Measurements from ENCODE around the gene CHERP.
"Not testable (repeated sequence)": the region's sequence is repeated elsewhere in the genome, so short reads cannot be mapped to it uniquely, and the experiment has no call there.

The CHERP gene

DNA sequence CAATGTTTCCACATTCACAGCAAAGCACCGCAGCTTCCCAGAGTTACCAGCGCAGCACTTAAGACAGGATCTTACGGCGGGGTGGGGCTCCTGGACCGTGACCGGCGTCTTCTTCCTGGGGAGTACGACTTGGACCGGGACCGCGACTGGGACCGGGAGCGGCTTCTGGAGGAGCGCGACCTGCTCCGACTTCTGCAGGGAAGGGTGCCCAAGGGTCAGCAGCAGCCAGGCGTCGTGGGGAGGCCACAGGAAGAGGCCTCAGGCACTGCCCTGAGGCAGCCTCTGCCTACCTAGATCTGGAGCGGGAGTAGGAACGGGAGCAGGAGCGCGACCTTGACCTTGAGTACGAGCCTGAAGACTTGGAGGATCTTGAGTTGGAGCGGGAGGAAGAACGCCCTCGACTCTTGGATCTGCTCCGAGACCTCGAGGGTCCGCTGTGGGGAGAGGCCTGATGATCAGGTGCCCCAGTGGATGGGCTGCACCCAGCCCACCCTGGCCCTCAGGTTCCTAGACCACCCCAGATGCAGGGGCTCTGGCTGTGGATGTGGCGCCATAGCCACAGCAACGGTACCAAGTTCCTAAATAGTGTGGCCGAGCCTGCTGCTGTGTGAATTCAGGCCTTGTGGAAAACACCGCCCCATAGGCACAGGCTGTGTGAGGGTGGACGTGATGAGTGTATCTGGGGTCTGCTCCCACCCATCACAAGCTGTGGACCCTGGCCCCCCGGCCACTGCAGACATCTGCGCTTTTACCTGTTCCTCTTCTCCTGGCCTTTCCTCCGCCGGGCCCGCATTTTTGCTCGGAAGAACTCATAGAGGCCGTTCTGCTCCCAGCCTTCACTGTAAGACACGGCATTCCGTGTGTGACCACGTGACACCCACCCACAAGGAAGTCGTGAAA is 21.9 kb downstream of the CHERP start:
- no peak for DNase-seq (ENCODE audit: low spot score)

DNA sequence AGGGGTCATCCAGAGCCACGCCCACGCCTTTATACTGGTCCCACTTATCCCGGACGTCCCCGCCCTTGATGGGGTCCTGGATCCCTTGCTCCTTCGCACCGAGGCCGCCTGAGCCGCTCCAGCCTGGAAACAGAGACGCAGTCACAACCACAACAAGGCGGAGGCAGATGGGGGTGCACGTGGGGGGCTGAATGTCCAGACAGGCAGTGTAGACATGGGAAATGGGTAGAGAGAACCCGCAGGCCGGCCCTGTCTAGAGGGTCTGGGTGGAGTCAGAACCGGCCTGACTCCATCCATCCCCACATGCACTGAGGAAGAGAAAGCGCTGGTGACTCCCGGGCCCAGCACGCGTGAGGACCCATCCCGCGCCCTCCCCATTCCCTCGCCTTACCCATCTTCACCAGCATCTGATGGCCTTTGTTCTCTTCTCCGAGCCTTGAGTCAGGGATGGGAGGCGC is 23.0 kb downstream of the CHERP start:
- DNase-seq (ENCODE audit: low spot score): peak; percentile 32

DNA sequence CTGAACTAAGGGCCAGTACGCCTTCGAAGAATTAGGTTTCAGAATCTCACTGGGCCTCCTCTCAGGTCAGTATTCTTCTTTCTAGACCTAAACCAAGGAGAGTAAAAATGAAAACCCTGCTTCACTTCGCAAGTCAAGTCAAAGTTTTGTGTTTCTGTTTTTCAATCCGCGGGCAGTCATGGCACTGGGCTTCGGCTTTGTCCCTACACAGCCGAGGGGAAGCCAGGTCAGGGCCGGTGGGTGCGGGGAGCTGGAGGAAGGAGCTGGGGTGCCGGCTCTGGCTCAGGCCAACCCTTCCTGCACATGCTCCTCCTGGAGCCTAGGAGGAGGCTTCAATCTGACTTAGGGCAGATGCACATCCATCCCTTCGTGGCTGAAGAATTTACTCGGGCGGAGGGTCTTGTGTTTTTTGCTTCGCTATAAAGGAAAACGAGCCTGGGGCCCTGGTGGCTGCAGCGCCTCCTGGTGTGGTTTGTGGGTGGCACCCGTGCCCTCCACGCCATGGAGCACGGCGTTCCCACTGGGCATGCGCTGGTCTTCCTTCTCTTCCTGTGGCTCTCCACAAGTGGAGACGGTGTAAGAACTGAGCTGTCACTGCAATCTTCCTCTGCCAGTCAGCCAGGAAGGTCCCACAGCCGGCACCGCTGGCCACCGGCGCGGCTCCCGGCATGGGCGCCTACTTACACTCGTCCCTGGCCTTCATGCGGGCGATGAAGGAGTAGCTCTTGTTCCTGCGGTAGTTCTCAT is 23.6 kb downstream of the CHERP start:
- DNase-seq (ENCODE audit: low spot score): peak; percentile 58

DNA sequence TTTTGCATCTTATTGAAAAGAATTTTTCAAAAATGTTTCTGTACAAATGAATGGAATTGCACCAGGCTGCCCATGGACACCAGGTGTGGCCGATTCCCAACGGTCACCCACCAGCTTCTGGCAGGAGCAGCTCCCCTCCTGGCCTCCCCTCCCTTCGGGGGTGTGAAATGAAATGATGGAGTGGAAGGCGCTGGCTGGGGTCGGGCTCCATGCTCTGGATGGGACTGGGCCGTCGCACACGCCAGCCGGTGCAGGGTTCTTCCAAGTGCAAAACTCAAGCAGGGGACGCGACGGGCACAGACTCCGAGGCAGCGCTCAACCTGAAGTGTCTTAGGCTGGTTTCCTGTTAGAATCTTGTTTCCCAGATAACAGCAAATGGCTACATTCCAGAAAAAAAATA is 24.2 kb downstream of the CHERP start:
- DNase-seq (ENCODE audit: low spot score): no peak

DNA sequence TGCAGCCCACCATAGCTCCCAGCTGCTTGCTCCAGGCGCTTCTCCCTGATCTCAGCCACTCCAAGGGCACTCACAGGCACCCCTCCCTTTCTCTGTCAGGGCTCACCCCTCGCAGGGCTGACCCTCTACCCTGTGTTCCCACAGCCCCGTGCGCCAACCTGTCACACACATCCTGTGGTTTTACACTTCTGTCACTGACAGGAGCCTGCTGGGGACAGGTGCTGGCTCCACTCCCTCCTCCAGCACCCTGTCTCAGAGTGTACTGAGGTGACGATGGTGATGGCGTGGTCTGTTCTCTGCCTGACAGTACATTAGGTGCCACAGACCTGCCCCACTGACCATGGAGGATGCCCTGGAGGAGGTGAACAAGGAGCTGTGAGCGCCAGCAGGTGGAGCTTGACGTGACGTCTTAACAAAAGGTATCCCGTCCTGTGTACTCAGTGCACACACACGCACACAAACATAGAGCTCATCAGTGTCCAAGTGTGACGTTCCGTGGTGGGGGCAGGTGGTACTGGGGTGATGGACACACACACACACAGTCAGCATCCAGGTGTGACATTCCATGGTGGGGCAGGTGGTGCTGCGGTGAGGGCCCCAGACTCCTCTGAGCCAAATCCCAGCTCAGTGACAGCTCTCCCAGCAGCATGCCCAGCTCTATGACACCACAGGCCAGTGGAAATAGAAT is 25.2 kb downstream of the CHERP start:
- DNase-seq (ENCODE audit: low spot score): no peak

DNA sequence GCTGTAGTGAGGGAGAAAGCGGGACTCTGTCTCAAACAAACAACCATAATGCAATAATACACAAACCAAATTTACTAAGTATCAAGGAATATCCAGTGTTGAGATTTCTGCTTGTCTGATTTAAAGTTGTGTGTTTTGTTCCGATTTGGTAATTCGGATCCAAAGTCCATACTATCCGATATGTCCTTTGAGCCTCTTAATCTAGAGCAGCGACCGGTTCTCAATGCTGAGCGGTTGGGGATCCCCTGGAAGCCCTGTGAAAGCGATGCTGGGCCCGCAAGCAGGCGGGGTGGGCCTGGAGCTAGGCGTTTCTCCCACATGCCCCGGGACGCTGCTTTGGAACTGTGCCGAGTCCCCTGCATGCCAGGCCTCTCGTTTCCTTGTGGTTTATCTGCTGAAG is 25.9 kb downstream of the CHERP start:
- DNase-seq (ENCODE audit: low spot score): no peak

DNA sequence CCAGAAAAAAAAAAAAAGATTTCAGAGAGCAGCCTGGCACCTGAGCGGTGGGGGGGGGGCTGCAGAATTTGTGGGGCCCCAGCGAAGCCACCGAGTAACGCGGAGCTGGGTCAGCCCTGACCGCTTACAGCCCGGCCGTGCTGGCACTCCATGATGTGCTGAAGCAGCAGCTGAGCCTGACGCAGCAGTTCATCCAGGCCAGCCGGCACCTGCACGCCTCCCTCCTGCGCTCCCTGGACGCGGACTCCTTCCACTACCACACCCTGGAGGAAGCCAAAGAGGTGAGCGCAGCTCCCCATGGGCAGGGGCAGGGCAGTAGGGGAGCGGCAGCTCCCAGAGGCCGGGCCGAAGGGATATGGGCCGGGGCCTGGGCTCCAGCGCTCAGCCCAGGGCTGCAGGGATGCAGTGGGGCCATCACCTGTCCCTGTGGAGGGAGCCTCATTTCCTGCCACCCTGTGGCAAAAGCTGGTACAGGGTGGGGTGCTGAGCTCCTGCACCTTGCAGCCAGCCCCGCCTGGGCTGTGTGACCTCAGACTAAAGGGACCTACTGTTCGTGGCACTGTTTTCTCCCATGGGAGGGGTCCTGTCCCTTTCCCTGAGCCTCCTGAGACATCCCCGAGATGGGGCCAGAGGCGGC is 27.7 kb downstream of the CHERP start:
- peak; percentile 28 for DNase-seq (ENCODE audit: low spot score)

DNA sequence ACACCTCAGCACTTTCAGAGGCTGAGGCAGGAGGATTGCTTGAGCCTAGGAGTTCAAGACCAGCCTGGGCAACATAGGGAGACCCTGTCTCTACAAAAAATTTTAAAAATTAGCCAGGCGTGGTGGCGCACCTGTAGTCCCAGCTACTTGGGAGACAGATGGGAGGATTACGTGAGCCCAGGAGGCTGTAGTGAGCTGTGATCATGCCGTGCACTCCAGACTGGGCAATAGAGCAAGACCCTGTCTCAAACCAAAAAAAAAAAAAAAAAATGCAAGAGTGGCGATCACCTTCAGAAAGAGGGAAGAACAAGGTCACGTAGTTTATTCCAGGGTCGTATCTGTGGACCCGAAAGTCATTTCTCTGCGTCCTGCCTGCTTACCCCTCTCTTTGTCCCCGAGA is 29.6 kb downstream of the CHERP start:
- DNase-seq (ENCODE audit: low spot score): not testable (repeated sequence)

DNA sequence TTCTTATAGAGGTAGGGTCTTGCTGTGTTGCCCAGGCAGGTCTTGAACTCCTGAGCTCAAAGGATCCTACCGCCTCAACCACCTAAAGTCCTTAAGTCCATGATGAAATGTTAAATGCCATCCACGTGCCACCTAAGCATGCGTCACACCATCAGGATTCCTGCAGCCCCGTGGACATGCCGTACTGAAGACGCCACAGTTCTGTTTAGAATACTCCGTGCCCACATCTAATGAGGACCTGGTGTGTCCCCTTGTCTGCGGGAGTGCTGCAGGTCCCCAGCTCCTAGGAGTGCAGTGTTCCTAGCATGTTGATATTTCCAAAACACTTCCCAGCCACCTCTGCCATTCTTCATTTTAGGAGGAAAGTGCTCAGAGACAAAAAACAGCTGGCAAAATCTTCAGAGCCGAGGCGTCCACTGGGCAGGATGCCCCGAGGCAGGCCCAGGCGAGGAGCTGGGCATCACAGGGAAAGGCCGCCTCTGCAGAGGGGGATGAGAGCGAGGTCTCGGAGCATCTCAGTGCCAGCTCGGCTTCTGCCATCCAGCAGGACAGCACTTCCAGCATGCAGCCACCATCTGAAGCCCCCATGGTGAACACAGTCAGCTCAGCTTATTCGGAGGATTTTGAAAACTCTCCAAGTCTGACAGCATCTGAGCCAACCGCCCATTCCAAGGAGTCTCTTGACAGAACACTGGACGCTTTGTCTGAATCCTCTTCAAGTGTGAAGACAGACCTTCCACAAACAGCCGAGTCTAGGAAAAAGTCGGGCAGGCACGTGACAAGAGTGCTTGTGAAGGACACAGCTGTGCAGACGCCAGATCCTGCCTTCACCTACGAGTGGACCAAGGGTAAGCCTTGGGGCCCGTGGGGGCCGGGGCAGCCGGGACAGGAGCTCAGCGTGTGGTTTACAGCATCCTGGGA is 32.8 kb downstream of the CHERP start:
- no peak for DNase-seq (ENCODE audit: low spot score)

DNA sequence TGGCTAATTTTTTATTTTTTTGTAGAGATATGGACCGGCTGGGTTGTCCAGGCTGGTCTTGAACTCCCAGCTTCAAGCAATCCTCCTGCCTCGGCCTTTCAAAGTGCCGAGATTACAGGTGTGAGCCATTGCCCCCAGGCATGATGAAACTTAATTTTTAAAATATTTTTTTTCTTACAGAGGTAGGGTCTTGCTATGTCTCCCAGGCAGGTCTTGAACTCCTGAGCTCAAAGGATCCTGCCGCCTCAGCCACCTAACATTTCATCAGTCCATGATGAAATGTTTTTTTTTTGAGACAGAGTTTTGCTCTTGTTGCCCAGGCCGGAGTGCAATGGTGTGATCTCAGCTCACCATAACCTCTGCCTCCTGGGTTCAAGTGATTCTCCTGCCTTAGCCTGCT is 33.7 kb downstream of the CHERP start:
- DNase-seq (ENCODE audit: low spot score): no peak

DNA sequence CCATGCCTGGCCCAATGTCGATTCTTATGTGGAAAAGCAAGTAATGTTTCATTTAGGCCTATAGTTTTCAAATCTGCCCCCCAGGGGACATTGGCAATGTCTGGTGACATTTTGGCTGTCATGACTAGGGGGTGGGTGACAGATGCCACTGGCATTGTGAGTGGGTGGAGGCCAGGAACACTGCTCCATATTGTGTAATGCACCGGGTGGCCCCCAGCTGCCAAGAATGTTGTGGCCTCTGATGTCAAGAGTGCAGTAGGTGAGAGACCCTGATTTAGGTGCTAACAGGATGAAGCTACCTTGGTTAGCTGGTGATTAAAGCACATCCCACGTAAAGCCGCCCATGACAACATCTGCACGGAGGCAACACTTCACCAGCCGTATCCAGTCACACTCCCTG is 35.3 kb downstream of the CHERP start:
- no peak for DNase-seq (ENCODE audit: low spot score)

DNA sequence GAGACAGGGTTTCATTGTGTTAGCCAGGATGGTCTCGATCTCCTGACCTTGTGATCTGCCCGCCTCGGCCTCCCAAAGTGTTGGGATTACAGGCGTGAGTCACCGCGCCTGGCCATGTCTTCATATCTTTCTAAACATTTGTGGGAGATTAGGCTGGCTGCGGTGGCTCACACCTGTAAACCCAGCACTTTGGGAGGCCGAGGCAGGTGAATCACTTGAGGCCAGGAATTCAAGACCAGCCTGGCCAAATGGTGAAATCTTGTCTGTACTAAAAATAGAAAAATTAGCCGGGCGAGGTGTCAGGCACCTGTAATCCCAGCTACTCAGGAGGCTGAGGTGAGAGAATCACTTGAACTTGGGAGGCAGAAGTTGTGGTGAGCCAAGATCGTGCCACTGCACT is 36.1 kb downstream of the CHERP start:
- DNase-seq (ENCODE audit: low spot score): not testable (repeated sequence)

DNA sequence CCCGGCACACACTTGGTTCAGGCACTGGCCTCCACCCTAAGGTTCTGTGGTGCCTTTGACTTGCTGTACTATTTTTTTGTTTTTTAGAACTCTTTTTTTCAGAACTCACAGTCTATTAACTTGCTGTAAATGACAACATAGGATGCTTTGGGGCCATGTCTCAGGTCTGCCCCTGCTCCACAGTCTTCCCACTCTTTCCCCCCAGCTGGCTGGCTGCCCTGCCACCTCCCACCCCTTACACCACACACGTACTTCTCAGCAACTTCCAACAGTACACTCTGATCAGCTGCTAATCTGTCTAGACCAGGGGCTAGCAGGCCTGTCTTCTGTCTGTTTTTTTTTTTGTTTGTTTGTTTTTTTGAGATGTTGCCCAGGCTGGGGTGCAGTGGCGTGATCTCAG is 38.0 kb downstream of the CHERP start:
- no peak for DNase-seq (ENCODE audit: low spot score)

DNA sequence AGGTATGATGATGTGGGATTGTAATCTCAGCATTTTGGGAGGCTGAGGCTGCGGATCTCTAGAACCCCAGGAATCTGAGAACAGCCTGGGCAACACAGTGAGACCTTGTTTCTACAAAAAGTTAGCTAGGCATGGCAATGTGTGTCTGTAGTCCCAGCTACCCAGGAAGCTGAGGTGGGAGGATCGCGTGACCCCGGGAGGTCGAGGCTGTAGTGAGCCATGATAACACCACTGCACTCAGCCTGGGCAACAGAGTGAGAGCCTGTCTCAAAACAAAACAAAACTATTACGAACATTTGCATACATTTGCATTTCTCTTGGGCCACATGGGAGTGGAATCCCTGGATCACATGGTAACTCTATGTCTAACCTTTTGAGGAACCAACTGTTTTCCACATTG is 44.4 kb downstream of the CHERP start:
- no peak for DNase-seq (ENCODE audit: low spot score)

DNA sequence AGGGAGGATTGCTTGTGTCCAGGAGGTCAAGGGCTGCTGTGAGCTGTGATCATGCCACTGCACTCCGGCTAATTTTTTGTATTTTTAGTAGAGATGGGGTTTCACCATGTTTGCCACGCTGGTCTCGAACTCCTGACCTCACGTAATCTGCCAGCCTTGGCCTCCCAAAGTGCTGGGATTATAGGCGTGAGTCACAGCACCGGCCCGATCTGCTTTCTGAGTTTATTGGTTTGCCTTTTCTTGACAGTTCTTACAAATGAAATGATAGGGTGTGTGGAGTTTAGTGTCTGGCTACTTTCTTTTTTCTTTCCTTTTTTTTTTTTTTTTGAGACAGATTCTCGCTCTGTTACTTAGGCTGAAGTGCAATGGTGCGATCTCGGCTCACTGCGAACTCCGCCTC is 45.2 kb downstream of the CHERP start:
- DNase-seq (ENCODE audit: low spot score): no peak

DNA sequence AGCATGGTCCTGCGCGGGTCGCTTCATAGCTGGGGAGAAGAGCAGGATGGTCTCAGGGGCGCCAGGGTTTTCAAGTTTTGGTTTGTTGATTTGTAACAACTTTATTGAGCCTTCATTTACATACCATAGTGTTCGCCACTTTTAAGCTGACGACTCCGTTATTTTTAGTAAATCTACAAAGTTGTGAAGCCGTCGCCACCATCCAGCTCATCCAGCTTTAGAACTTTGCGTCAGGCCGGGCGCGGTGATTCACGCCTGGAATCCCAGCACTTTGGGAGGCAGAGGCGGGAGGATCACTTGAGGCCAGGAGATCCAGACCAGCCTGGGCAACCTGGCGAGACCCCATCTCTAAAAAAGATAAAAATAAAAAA is 45.6 kb downstream of the CHERP start:
- no peak for DNase-seq (ENCODE audit: low spot score)

DNA sequence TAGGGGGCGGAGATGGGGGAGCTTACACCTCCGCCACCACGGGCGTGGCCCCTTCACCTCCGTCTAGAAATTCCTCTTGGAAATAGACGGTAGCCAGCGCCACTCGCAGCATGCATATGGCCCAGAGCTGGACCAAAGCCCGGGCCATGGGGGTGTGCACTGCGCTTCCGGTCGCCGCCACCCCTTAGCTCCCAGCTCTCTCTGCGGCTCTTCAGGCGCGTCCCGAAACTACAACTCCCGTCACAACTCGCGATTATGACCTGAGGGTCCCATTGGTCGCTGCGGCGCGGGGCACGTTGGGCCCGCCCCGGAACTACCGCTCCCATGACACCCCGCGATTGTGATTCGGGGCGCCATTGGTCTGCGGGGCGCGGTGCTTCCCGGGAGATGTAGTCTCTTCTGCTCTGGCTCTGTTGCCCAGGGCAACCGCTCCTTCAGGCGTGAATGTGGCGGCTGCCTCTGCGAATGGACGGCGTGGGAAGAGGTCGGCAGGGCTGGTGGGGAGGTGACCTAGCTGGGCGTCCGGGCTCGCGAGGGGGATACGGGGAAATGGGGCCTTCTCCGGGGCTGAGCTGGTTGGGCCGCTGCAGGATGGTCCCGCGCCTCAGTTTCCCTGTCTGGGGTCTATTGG is 46.1 kb downstream of the CHERP start, which contains the start of the genes C19orf44 and CALR3:
Gene C19orf44, plus strand, starts transcription at position 413 of the 631 bp plus-strand sequence. CDS start 4,399 bp downstream, outside the sequence.
Gene CALR3, minus strand, starts transcription at position 186 of the 631 bp plus-strand sequence. Its CDS starts 38 bp downstream, at position 148.
- peak; percentile 97 for DNase-seq (ENCODE audit: low spot score)

DNA sequence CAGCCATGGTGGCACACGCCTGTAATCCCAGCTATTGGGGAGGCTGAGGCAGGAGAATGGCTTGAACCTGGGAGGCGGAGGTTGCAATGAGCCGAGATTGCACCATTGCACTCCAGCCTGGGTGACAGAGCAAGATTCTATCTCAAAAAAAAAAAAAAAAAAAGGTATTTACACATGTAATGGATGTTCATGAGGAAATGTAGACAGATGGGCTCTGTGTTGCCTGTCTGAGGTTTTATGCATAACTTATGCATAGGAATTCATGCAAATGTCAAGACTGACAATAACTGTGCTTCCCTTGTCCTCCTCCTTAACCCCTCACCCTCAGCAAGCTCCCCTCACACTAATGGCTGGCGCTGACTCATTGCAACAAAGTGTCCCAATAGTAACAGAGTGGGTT is 55.8 kb downstream of the CHERP start:
- DNase-seq (ENCODE audit: low spot score): not testable (repeated sequence)

DNA sequence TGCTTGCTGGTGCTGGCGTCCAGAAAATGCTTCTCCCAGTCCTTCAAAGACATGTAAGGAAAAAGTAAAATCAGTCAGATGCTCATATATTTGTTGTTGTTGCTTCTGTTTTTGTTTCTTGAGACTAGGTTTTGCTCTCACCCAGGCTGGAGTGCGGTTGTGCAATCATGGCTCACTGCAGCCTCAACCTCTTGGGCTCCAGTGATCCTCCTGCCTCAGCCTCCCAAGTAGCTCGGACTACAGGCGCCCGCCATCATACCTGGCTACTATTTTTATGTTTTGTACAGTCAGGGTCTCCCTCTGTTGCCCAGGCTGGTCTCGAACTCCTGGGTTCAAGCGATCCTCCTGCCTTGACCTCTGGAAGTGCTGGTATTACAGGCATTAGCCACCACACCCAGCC is 59.5 kb downstream of the CHERP start:
- no peak for DNase-seq (ENCODE audit: low spot score)

DNA sequence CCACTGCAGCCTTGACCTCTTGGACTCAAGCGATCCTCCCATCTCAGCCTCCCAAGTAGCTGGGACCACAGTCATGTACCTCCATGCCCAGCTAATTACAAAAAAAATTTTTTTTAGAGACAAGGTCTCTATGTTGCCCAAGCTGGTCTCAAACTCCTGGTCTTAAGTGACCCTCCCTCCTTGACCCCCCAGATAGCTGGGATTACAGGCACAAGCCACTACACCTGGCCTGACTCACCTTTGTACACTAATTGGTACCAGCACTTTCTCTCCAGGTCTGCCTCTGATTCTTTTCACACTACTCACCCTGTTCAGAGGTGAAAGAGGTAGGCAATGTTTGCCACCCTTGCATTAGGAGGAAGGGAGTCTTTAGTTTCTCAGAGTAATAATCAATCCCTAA is 64.9 kb downstream of the CHERP start:
- DNase-seq (ENCODE audit: low spot score): no peak
